H9 (cell line): Measurements from ENCODE around the gene TRAF3. TPM values are rescaled to one million over a fixed set of nuclear protein-coding genes. Genes with fewer than 3 reads are reported as not detected.

Experiments used
- DNase-seq: peaks from one replicate; pipeline ENCODE4 v3.0.0-alpha.2; 2017
- H2AFZ ChIP-seq: one replicate; pipeline ENCODE4 v1.6.1; 2013; ENCODE audit warnings: mild to moderate bottlenecking, low read length, control low read depth, moderate library complexity
- H2AK5ac ChIP-seq: 2 replicates; pipeline ENCODE4 v1.6.1; 2013; ENCODE audit warnings: low read length, control low read depth, mixed read lengths; ENCODE audit not compliant: insufficient read length
- H2BK120ac ChIP-seq: one replicate; pipeline ENCODE4 v1.6.1; 2013; ENCODE audit warnings: low read depth, mild to moderate bottlenecking, low read length, control low read depth, inconsistent platforms; ENCODE audit not compliant: poor library complexity, severe bottlenecking
- H2BK12ac ChIP-seq: 2 replicates; pipeline ENCODE4 v1.6.1; 2013; ENCODE audit warnings: low read length, control low read depth, mixed read lengths, low read depth; ENCODE audit not compliant: insufficient read length
- H2BK15ac ChIP-seq: 2 replicates; pipeline ENCODE4 v1.6.1; 2013; ENCODE audit warnings: low read depth, low read length, control low read depth
- H2BK20ac ChIP-seq: one replicate; pipeline ENCODE4 v1.6.1; 2013; ENCODE audit warnings: low read depth, mild to moderate bottlenecking, low read length, control low read depth, inconsistent platforms; ENCODE audit not compliant: poor library complexity, severe bottlenecking
- H2BK5ac ChIP-seq: 2 replicates; pipeline ENCODE4 v1.6.1; 2013; ENCODE audit warnings: low read length, control low read depth, mixed read lengths; ENCODE audit not compliant: insufficient read length
- H3K14ac ChIP-seq: 2 replicates; pipeline ENCODE4 v1.6.1; 2013; ENCODE audit warnings: low read length, control low read depth; ENCODE audit not compliant: insufficient read depth
- H3K18ac ChIP-seq: 2 replicates; pipeline ENCODE4 v1.6.1; 2013; ENCODE audit warnings: low read depth, mild to moderate bottlenecking, mixed read lengths, low read length, control low read depth; ENCODE audit not compliant: insufficient read length
- H3K23ac ChIP-seq: 2 replicates; pipeline ENCODE4 v1.6.1; 2013; ENCODE audit warnings: low read length, control low read depth, mixed read lengths, low read depth; ENCODE audit not compliant: insufficient read length
- H3K23me2 ChIP-seq: 2 replicates; pipeline ENCODE4 v1.6.1; 2013; ENCODE audit warnings: low read depth, mild to moderate bottlenecking, mixed read lengths, low read length, control low read depth; ENCODE audit not compliant: insufficient read length, poor library complexity, severe bottlenecking
- H3K27ac ChIP-seq: 2 replicates; pipeline ENCODE4 v1.5.1; 2013; ENCODE audit warnings: low read length, control low read depth, mixed read lengths, low read depth; ENCODE audit not compliant: insufficient read length
- H3K27me3 ChIP-seq: 2 replicates; pipeline ENCODE4 v1.6.1; 2013; ENCODE audit warnings: low read length, control low read depth, inconsistent platforms; ENCODE audit not compliant: insufficient read depth
- H3K4ac ChIP-seq: 2 replicates; pipeline ENCODE4 v1.6.1; 2013; ENCODE audit warnings: low read depth, mild to moderate bottlenecking, control low read depth, inconsistent platforms, low read length, moderate library complexity
- H3K4me1 ChIP-seq: 2 replicates; pipeline ENCODE4 v1.6.1; 2013; ENCODE audit warnings: low read length, control low read depth, inconsistent platforms; ENCODE audit not compliant: insufficient read depth
- H3K4me2 ChIP-seq: 2 replicates; pipeline ENCODE4 v1.6.1; 2013; ENCODE audit warnings: low read length, control low read depth, mixed read lengths; ENCODE audit not compliant: insufficient read length, insufficient read depth
- H3K56ac ChIP-seq: 2 replicates; pipeline ENCODE4 v1.6.1; 2013; ENCODE audit warnings: low read depth, mild to moderate bottlenecking, mixed read lengths, low read length, control low read depth; ENCODE audit not compliant: insufficient read length
- H3K79me1 ChIP-seq: 2 replicates; pipeline ENCODE4 v1.6.1; 2013; ENCODE audit warnings: low read depth, mild to moderate bottlenecking, moderate library complexity, low read length, control low read depth, inconsistent platforms; ENCODE audit not compliant: insufficient read depth, poor library complexity, severe bottlenecking
- H3K79me2 ChIP-seq: 2 replicates; pipeline ENCODE4 v1.6.1; 2013; ENCODE audit warnings: low read length, control low read depth, inconsistent platforms; ENCODE audit not compliant: insufficient read depth
- H3K9ac ChIP-seq: 2 replicates; pipeline ENCODE4 v1.6.1; 2013; ENCODE audit warnings: low read length, control low read depth, mixed read lengths; ENCODE audit not compliant: insufficient read length; ENCODE audit errors: extremely low read depth
- H3K9me3 ChIP-seq: one replicate; pipeline ENCODE4 v1.6.1; 2013; ENCODE audit warnings: low read depth, low read length, inconsistent platforms; ENCODE audit not compliant: control insufficient read depth
- H3T11ph ChIP-seq: one replicate; pipeline ENCODE4 v1.6.1; 2013; ENCODE audit warnings: mild to moderate bottlenecking, low read length, control low read depth, inconsistent platforms
- H4K20me1 ChIP-seq: one replicate; pipeline ENCODE4 v1.6.1; 2013; ENCODE audit not compliant: control insufficient read depth, insufficient read length, insufficient read depth
- H4K5ac ChIP-seq: 2 replicates; pipeline ENCODE4 v1.6.1; 2013; ENCODE audit warnings: low read depth, mild to moderate bottlenecking, mixed read lengths, low read length, control low read depth; ENCODE audit not compliant: insufficient read length
- H4K8ac ChIP-seq: replicated peaks from 2 replicates; pipeline ENCODE4 v1.6.1; 2013; ENCODE audit warnings: low read length, control low read depth, mixed read lengths, low read depth; ENCODE audit not compliant: insufficient read length
- H4K91ac ChIP-seq: 2 replicates; pipeline ENCODE4 v1.6.1; 2013; ENCODE audit warnings: low read depth, mild to moderate bottlenecking, moderate library complexity, mixed read lengths, low read length, control low read depth; ENCODE audit not compliant: insufficient read length
- H3K27ac Mint-ChIP-seq, 3 experiments: 2 replicates in 2 of 3; 3 replicates in 1 of 3; pipeline ENCODE4 v1.8.0; 2020 to 2021; ENCODE audit warnings: mixed read lengths in 3 of 3, mild to moderate bottlenecking in 1 of 3, moderate library complexity in 1 of 3
- H3K27me3 Mint-ChIP-seq: 2 replicates; pipeline ENCODE4 v1.8.0; 2021; ENCODE audit warnings: low read depth, mild to moderate bottlenecking, moderate library complexity, mixed read lengths
- H3K36me3 Mint-ChIP-seq, 3 experiments: 2 replicates in 2 of 3; 3 replicates in 1 of 3; pipeline ENCODE4 v1.8.0; 2020 to 2021; ENCODE audit warnings: low read depth in 3 of 3, mixed read lengths in 3 of 3; ENCODE audit not compliant: insufficient read depth in 1 of 3
- H3K4me1 Mint-ChIP-seq, 2 experiments: 2 replicates each; pipeline ENCODE4 v1.8.0; 2020; ENCODE audit warnings: mixed read lengths in 2 of 2
- H3K4me3 Mint-ChIP-seq, 2 experiments: 2 replicates in 1 of 2; 3 replicates in 1 of 2; pipeline ENCODE4 v1.8.0; 2020 to 2021; ENCODE audit warnings: mild to moderate bottlenecking in 2 of 2, mixed read lengths in 2 of 2, moderate library complexity in 1 of 2
- H3K9me3 Mint-ChIP-seq, 2 experiments: 2 replicates in 1 of 2; 3 replicates in 1 of 2; pipeline ENCODE4 v1.8.0; 2020; ENCODE audit warnings: mild to moderate bottlenecking in 2 of 2, mixed read lengths in 2 of 2, moderate library complexity in 1 of 2
- CTCF ChIP-seq: fragments of 200-600 bp; sonication (generic); conservative IDR thresholded peaks from 3 replicates; pipeline ENCODE4 v1.8.0; 2021; ENCODE audit warnings: antibody characterized with exemption, mild to moderate bottlenecking
- WGBS: extraction: QIAGEN DNeasy Blood & Tissue Kit; methylation state at CpG from one replicate; pipeline ENCODE4 v1.1.7; 2013; ENCODE audit warnings: missing lambda C conversion rate, low lambda C conversion rate, mixed read lengths; ENCODE audit not compliant: insufficient read length; ENCODE audit errors: extremely low coverage; 5-methylcytosine and 5-hydroxymethylcytosine counted together
- total RNA-seq: library from RNA; stranded (reverse); gene quantifications from 2 replicates; pipeline ENCODE4 v1.2.1, GENCODE V29; 2021

TRAF3 gene
- total RNA-seq, 1 experiment from 2014 or later = 9.6 TPM

GRCh38 chr14:102807013-102807406, 29.8 kb downstream of the TRAF3 start:
- H3K23me2 ChIP-seq = no peaks in the 10 kb centered on the region
- no peak overlapping the region for H2BK5ac ChIP-seq
- no peaks in the 10 kb centered on the region for H3K27me3 ChIP-seq
- no peak overlapping the region for H3T11ph ChIP-seq
- H3K56ac ChIP-seq = no peak overlapping the region
- H4K91ac ChIP-seq = no peak overlapping the region
- peak overlapping the region; percentile 28 for H4K8ac ChIP-seq
- no peak overlapping the region for H2BK20ac ChIP-seq
- Mint-ChIP-seq H3K4me1 (peaks cover 25 to 37% of the 10 kb centered on the region in 2 experiments), H3K4me3 (no peak overlapping the region), H3K27me3 (no peaks in the 10 kb centered on the region), H3K27ac (peak overlapping the region; percentile 16 to 96 (median 81); a peak in 5 of 7 replicates), H3K9me3 (no peaks in the 10 kb centered on the region), H3K36me3 (no peaks in the 10 kb centered on the region)
- H2BK15ac ChIP-seq = no peak overlapping the region
- no peak overlapping the region for H2AK5ac ChIP-seq
- H3K27ac ChIP-seq = no peak overlapping the region
- WGBS = no CpG with 5 or more reads among the region's 4 CpGs
- TF ChIP-seq CTCF = no peak
- no peak overlapping the region; the same call in 1 of the 2 replicates for H3K4ac ChIP-seq
- H3K14ac ChIP-seq = no peak overlapping the region
- H2BK120ac ChIP-seq = no peak overlapping the region
- peak overlapping the region; percentile 24 for H3K18ac ChIP-seq
- no peak overlapping the region for H2BK12ac ChIP-seq
- peaks cover 2% of the 10 kb centered on the region; the same call in 1 of the 2 replicates for H3K4me1 ChIP-seq
- H3K79me1 ChIP-seq = no peaks in the 10 kb centered on the region
- H3K4me2 ChIP-seq = no peak overlapping the region
- H3K9ac ChIP-seq = no peak overlapping the region
- no peaks in the 10 kb centered on the region for H3K9me3 ChIP-seq
- no peaks in the 10 kb centered on the region for H4K20me1 ChIP-seq
- H3K79me2 ChIP-seq = peaks cover 3% of the 10 kb centered on the region
- no peak overlapping the region for H3K23ac ChIP-seq
- no peak overlapping the region for H2AFZ ChIP-seq
- H4K5ac ChIP-seq = no peak overlapping the region
- DNase-seq = no peak
